Liver (tissue), 3 donors: Measurements from ENCODE around the gene DEPDC5.

Experiments used
- ATF3 ChIP-seq: IDR thresholded peaks from 2 replicates; pipeline ENCODE4 v1.6.1; 2016; ENCODE audit warnings: antibody characterized with exemption
- CTCF ChIP-seq: fragments of 150-350 bp; IDR thresholded peaks from 2 replicates; pipeline ENCODE4 v1.5.1; 2017; ENCODE audit warnings: improper control_type of control experiment, low read depth, low read length; ENCODE audit not compliant: missing input control
- GABPA ChIP-seq, 2 donors: IDR thresholded peaks in 1 of 2; conservative IDR thresholded peaks in 1 of 2; 2 replicates each; pipeline ENCODE4 v1.6.1; 2016; ENCODE audit warnings: antibody characterized with exemption in 2 of 2, mild to moderate bottlenecking in 1 of 2, moderate library complexity in 1 of 2
- MAX ChIP-seq: IDR thresholded peaks from 2 replicates; pipeline ENCODE4 v1.6.1; 2016; ENCODE audit warnings: antibody characterized with exemption
- RAD21 ChIP-seq, 2 donors: IDR thresholded peaks; 2 replicates each; pipeline ENCODE4 v1.6.1; 2016; ENCODE audit warnings: antibody characterized with exemption in 2 of 2, mild to moderate bottlenecking in 2 of 2
- REST ChIP-seq: IDR thresholded peaks from 2 replicates; pipeline ENCODE4 v1.6.1; 2016; ENCODE audit warnings: antibody characterized with exemption, mild to moderate bottlenecking
- RXRA ChIP-seq, 2 donors: IDR thresholded peaks; 2 replicates each; pipeline ENCODE4 v1.6.1; 2017 to 2018; ENCODE audit warnings: antibody characterized with exemption in 2 of 2, mild to moderate bottlenecking in 1 of 2
- TAF1 ChIP-seq: conservative IDR thresholded peaks from 2 replicates; pipeline ENCODE4 v1.6.1; 2016; ENCODE audit warnings: antibody characterized with exemption, mild to moderate bottlenecking
- donor health status: healthy.
- donor health status: healthy.

- TF ChIP-seq RXRA (IDR thresholded peaks at IDR 0.05) = no peak
- no peak for TF ChIP-seq CTCF
- TF ChIP-seq TAF1 = no peak
- TF ChIP-seq GABPA (IDR thresholded peaks at IDR 0.05 in 1 of 2, conservative IDR thresholded peaks at IDR 0.05 in 1 of 2) = no peak
- TF ChIP-seq RAD21 (IDR thresholded peaks at IDR 0.05) = no peak
- TF ChIP-seq ATF3 = no peak
- TF ChIP-seq MAX = no peak
- TF ChIP-seq REST = no peak
Observed at GRCh38 chr22:31848411-31848810, 94.6 kb downstream of the DEPDC5 start.
